Esophagus muscularis mucosa (tissue), 4 donors: ENCODE results near the gene RAB3C. TPM values are rescaled to one million over a fixed set of nuclear protein-coding genes. Genes with fewer than 3 reads are reported as not detected.

ENCODE experiments used
- DNase-seq: peaks from one replicate; pipeline ENCODE4 v3.0.0-alpha.2; 2017; ENCODE audit errors: extremely low spot score
- H3K27ac ChIP-seq, 4 donors: fragments of 200-600 bp; sonication (generic); replicated peaks in 1 of 4; 1 replicate in 3 of 4; 2 replicates in 1 of 4; pipeline ENCODE4 v1.5.1; 2016 to 2019; ENCODE audit warnings: mild to moderate bottlenecking in 1 of 4
- H3K27me3 ChIP-seq, 4 donors: fragments of 200-600 bp; sonication (generic); one replicate each; pipeline versions ENCODE4 v1.5.1 to v1.6.0; 2016 to 2019
- H3K36me3 ChIP-seq, 4 donors: fragments of 200-600 bp; sonication (generic); one replicate each; pipeline ENCODE4 v1.5.1; 2016 to 2019
- H3K4me1 ChIP-seq, 4 donors: fragments of 200-600 bp; sonication (generic); one replicate each; pipeline ENCODE4 v1.5.1; 2016 to 2019
- H3K4me3 ChIP-seq, 4 donors: fragments of 200-600 bp; sonication (generic); 1 replicate in 2 of 4; 2 replicates in 2 of 4; pipeline ENCODE4 v1.5.1; 2016 to 2019; ENCODE audit warnings: mild to moderate bottlenecking in 4 of 4, moderate library complexity in 1 of 4
- H3K9me3 ChIP-seq, 4 donors: fragments of 200-600 bp; sonication (generic); 1 replicate in 3 of 4; 2 replicates in 1 of 4; pipeline ENCODE4 v1.5.1; 2016 to 2019
- CTCF ChIP-seq, 3 experiments: fragments of 200-600 bp in 2 of 3; fragments of 450-650 bp in 1 of 3; sonication (generic) in 2 of 3; IDR thresholded peaks; one replicate each; pipeline ENCODE4 v1.5.1; 2017 to 2019; ENCODE audit warnings: antibody characterized with exemption in 3 of 3, mild to moderate bottlenecking in 2 of 3, moderate library complexity in 1 of 3
- EP300 ChIP-seq: sonication (generic); formaldehyde crosslinking; IDR thresholded peaks from one replicate; pipeline ENCODE4 v1.6.1; 2017; ENCODE audit warnings: antibody characterized with exemption
- POLR2A ChIP-seq: fragments of 450-650 bp; IDR thresholded peaks from one replicate; pipeline ENCODE4 v1.6.1; 2017; ENCODE audit warnings: antibody characterized with exemption, moderate library complexity, mild to moderate bottlenecking, low read depth
- POLR2AphosphoS5 ChIP-seq, 2 donors: sonication (generic); formaldehyde crosslinking; IDR thresholded peaks; one replicate each; pipeline ENCODE4 v1.6.1; 2017; ENCODE audit warnings: antibody characterized with exemption in 2 of 2
- WGBS: methylation state at CpG from one replicate; pipeline ENCODE4 v1.1.5; 2018; 5-methylcytosine and 5-hydroxymethylcytosine counted together
- intact Hi-C: fragments of 100-400 bp; cut with DNase I; formaldehyde crosslinking; loops from one replicate; pipeline ENCODE4 v1.15.1; 2023
- total RNA-seq, 4 donors: library from RNA; depleted of rRNA; stranded (reverse); fragments of >200 nt; gene quantifications; one replicate each; pipeline versions ENCODE4 v1.1.0 to v1.2.1, GENCODE V29; 2016

Gene RAB3C
- total RNA-seq, 4 donors from 2014 or later = 2.6 to 9.6 (median 5.9) TPM

GRCh38 chr5:58617241-58617640, 34.4 kb downstream of the RAB3C start:
- 71% methylated on average over 1 of the region's 1 CpG for WGBS
- no peaks in the 10 kb centered on the region for H3K9me3 ChIP-seq
- no peak overlapping the region for H3K27ac ChIP-seq
- no peaks in the 10 kb centered on the region for H3K27me3 ChIP-seq
- intact Hi-C loops = no loop called here
- no peaks in the 10 kb centered on the region for H3K36me3 ChIP-seq
- TF ChIP-seq CTCF (IDR thresholded peaks at IDR 0.05) (no peak), POLR2AphosphoS5 (IDR thresholded peaks at IDR 0.05) (no peak), EP300 (no peak), POLR2A (no peak)
- H3K4me3 ChIP-seq = no peak overlapping the region
- no peaks in the 10 kb centered on the region for H3K4me1 ChIP-seq
- DNase-seq = no peak

GRCh38 chr5:58620336-58620735, 37.5 kb downstream of the RAB3C start:
- Histone ChIP-seq H3K36me3 (no peaks in the 10 kb centered on the region), H3K27me3 (no peaks in the 10 kb centered on the region), H3K4me1 (peaks cover 0 to 8% (median 2%) of the 10 kb centered on the region in 4 donors), H3K27ac (no peak overlapping the region), H3K9me3 (no peaks in the 10 kb centered on the region), H3K4me3 (no peak overlapping the region)
- DNase-seq = no peak
- WGBS = 71% methylated on average over 1 of the region's 1 CpG
- intact Hi-C loops = no loop called here
- TF ChIP-seq POLR2AphosphoS5 (IDR thresholded peaks at IDR 0.05) (no peak), POLR2A (no peak), EP300 (no peak), CTCF (IDR thresholded peaks at IDR 0.05) (no peak)

GRCh38 chr5:58622936-58623871, 40.3 kb downstream of the RAB3C start:
- 67% methylated on average over 3 of the region's 3 CpGs for WGBS
- intact Hi-C loops = no loop called here
- no peak for TF ChIP-seq EP300
- no peak for TF ChIP-seq CTCF (IDR thresholded peaks at IDR 0.05)
- TF ChIP-seq POLR2AphosphoS5 (IDR thresholded peaks at IDR 0.05) = no peak

GRCh38 chr5:58628626-58629025, 45.8 kb downstream of the RAB3C start:
- Histone ChIP-seq H3K9me3 (no peaks in the 10 kb centered on the region), H3K36me3 (no peaks in the 10 kb centered on the region), H3K4me3 (no peak overlapping the region), H3K4me1 (no peaks in the 10 kb centered on the region), H3K27ac (no peak overlapping the region), H3K27me3 (no peaks in the 10 kb centered on the region)
- TF ChIP-seq POLR2AphosphoS5 (IDR thresholded peaks at IDR 0.05) (no peak), CTCF (IDR thresholded peaks at IDR 0.05) (no peak), POLR2A (no peak), EP300 (no peak)
- intact Hi-C loops = no loop called here
- 70% methylated on average over 5 of the region's 5 CpGs for WGBS
- no peak for DNase-seq

More at GRCh38 chr5:58622936-58623871, 40.3 kb downstream of the RAB3C start:
- Histone ChIP-seq H3K27me3 (no peaks in the 10 kb centered on the region), H3K36me3 (no peaks in the 10 kb centered on the region), H3K27ac (no peak overlapping the region), H3K9me3 (no peaks in the 10 kb centered on the region), H3K4me3 (no peak overlapping the region), H3K4me1 (peaks cover 0 to 8% (median 2%) of the 10 kb centered on the region in 4 donors)
- no peak for DNase-seq
